Measurements from ENCODE around the gene SECISBP2.

DNA sequence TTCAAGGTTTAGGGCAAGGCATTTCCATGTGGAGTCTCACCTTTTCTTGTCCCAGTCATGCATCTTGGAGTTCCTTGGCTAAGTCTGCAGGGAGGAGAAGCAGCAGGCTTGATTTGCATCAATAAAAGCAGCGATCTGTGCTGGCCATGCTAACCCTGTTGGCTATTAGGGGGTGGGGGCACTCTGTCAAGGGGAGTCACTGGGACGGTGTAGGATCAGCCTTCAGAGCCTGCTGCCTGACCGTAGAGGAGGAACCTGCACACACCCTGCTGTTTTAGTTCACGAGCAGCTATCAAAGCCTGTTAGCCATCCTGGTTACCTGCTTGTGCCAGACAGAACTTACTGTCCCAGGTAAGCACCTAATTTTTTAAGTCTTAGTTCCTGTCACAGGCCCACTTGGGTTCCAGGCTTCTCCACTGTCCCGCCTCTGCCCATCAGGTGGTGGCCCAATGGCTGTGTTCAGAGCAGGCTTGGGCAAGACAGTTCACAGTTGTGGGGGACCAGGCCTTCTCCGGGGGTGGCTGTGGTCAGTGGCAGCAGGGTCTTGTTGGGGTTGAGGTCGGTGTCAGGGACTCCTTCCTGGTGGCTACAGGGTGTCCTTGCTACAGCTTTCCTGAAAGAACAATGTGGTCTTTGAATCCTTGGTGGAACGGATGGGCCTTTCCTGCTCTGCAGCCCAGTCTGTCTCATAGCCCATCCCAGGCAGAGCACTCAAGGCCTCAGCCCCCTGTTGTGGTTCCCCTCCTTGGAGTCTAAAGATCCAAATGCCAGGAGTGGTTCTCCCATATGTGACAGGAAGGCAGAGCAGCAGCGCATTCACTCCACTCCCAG is 43.7 kb downstream of the SECISBP2 start:
- TF ChIP-seq POLR2AphosphoS5 (IDR thresholded peaks at IDR 0.05; ENCODE audit: low read depth, low read length) = no peak
- no peak for TF ChIP-seq TAF1 (IDR thresholded peaks at IDR 0.05; ENCODE audit: borderline replicate concordance, insufficient read depth, low read length)
- TF ChIP-seq, protein P1, sequence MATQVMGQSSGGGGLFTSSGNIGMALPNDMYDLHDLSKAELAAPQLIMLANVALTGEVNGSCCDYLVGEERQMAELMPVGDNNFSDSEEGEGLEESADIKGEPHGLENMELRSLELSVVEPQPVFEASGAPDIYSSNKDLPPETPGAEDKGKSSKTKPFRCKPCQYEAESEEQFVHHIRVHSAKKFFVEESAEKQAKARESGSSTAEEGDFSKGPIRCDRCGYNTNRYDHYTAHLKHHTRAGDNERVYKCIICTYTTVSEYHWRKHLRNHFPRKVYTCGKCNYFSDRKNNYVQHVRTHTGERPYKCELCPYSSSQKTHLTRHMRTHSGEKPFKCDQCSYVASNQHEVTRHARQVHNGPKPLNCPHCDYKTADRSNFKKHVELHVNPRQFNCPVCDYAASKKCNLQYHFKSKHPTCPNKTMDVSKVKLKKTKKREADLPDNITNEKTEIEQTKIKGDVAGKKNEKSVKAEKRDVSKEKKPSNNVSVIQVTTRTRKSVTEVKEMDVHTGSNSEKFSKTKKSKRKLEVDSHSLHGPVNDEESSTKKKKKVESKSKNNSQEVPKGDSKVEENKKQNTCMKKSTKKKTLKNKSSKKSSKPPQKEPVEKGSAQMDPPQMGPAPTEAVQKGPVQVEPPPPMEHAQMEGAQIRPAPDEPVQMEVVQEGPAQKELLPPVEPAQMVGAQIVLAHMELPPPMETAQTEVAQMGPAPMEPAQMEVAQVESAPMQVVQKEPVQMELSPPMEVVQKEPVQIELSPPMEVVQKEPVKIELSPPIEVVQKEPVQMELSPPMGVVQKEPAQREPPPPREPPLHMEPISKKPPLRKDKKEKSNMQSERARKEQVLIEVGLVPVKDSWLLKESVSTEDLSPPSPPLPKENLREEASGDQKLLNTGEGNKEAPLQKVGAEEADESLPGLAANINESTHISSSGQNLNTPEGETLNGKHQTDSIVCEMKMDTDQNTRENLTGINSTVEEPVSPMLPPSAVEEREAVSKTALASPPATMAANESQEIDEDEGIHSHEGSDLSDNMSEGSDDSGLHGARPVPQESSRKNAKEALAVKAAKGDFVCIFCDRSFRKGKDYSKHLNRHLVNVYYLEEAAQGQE (IDR thresholded peaks at IDR 0.05; ENCODE audit: insufficient read depth in 1 of 2, low read depth in 2 of 2, low read length in 2 of 2) = no peak
- TF ChIP-seq SIN3A (IDR thresholded peaks at IDR 0.05; ENCODE audit: borderline replicate concordance, insufficient read depth, low read length) = no peak
- TF ChIP-seq FOXP2 (optimal IDR thresholded peaks at IDR 0.05; ENCODE audit: borderline replicate concordance, extremely low read depth, extremely low read length, insufficient read depth) = no peak
